NT2/D1 (cell line): ENCODE results near the gene CLEC1B.

Experiments
- DNase-seq: peaks from one replicate; pipeline ENCODE4 v3.0.0-alpha.2; 2011; ENCODE audit warnings: low read depth, low spot score
- H3K27me3 ChIP-seq: 2 replicates; pipeline ENCODE4 v1.6.0; 2011; ENCODE audit warnings: mild to moderate bottlenecking; ENCODE audit not compliant: insufficient read length, insufficient read depth
- H3K36me3 ChIP-seq: 2 replicates; pipeline ENCODE4 v1.6.1; 2011; ENCODE audit warnings: mild to moderate bottlenecking, low read length, mixed read lengths; ENCODE audit not compliant: insufficient read depth, insufficient read length
- H3K4me1 ChIP-seq: 2 replicates; pipeline ENCODE4 v1.5.1; 2011; ENCODE audit not compliant: insufficient read depth, insufficient read length
- H3K4me3 ChIP-seq: 2 replicates; pipeline ENCODE4 v1.5.1; 2011; ENCODE audit warnings: low read depth; ENCODE audit not compliant: insufficient read length
- H3K9ac ChIP-seq: 2 replicates; pipeline ENCODE4 v1.6.0; 2011; ENCODE audit warnings: low read depth; ENCODE audit not compliant: insufficient read length
- H3K9me3 ChIP-seq: 2 replicates; pipeline ENCODE4 v1.5.1; 2011; ENCODE audit warnings: mild to moderate bottlenecking, low read length; ENCODE audit not compliant: insufficient read depth
- SUZ12 ChIP-seq: IDR thresholded peaks from 2 replicates; pipeline ENCODE4 v1.6.1; 2011; ENCODE audit not compliant: insufficient read length, insufficient read depth; ENCODE audit errors: extremely low read depth
- YY1 ChIP-seq: IDR thresholded peaks from 2 replicates; pipeline ENCODE4 v1.6.1; 2011; ENCODE audit not compliant: insufficient read length, insufficient read depth
- ZNF274 ChIP-seq: IDR thresholded peaks from 2 replicates; pipeline ENCODE4 v1.6.1; 2011; ENCODE audit warnings: mild to moderate bottlenecking, low read depth, low read length

CLEC1B gene

GRCh38 chr12:9951026-9951675, 47.8 kb downstream of the CLEC1B start:
- Histone ChIP-seq H3K9me3 (no peaks in the 10 kb centered on the region), H3K27me3 (no peaks in the 10 kb centered on the region), H3K9ac (no peak overlapping the region), H3K4me1 (no peaks in the 10 kb centered on the region), H3K36me3 (no peaks in the 10 kb centered on the region), H3K4me3 (no peak overlapping the region)
- no peak for DNase-seq
- TF ChIP-seq SUZ12, result no peak
- TF ChIP-seq ZNF274, result no peak
- no peak for TF ChIP-seq YY1

- no peaks in the 10 kb centered on the region; the same call in 1 of the 2 replicates for H3K9me3 ChIP-seq
- no peak overlapping the region for H3K9ac ChIP-seq
- no peaks in the 10 kb centered on the region for H3K36me3 ChIP-seq
- no peaks in the 10 kb centered on the region for H3K4me1 ChIP-seq
- no peak overlapping the region for H3K4me3 ChIP-seq
- H3K27me3 ChIP-seq, result no peaks in the 10 kb centered on the region
- no peak for DNase-seq
- TF ChIP-seq YY1, result no peak
- TF ChIP-seq ZNF274, result no peak
- no peak for TF ChIP-seq SUZ12
These were observed 50.2 kb downstream of the CLEC1B start for GRCh38 chr12:9948606-9949296.

GRCh38 chr12:9947674-9948073, 51.2 kb downstream of the CLEC1B start:
- Histone ChIP-seq H3K9me3 (no peaks in the 10 kb centered on the region; the same call in 1 of the 2 replicates), H3K36me3 (no peaks in the 10 kb centered on the region), H3K4me1 (no peaks in the 10 kb centered on the region), H3K27me3 (no peaks in the 10 kb centered on the region), H3K9ac (no peak overlapping the region), H3K4me3 (no peak overlapping the region)
- TF ChIP-seq SUZ12 (no peak), YY1 (no peak), ZNF274 (no peak)
- no peak for DNase-seq

GRCh38 chr12:9944391-9944790, 54.5 kb downstream of the CLEC1B start:
- H3K9me3 ChIP-seq, result no peaks in the 10 kb centered on the region; the same call in 1 of the 2 replicates
- H3K9ac ChIP-seq, result no peak overlapping the region
- H3K36me3 ChIP-seq, result no peaks in the 10 kb centered on the region
- H3K27me3 ChIP-seq, result no peaks in the 10 kb centered on the region
- H3K4me3 ChIP-seq, result no peak overlapping the region
- H3K4me1 ChIP-seq, result no peaks in the 10 kb centered on the region
- DNase-seq, result no peak
- TF ChIP-seq SUZ12, result no peak
- TF ChIP-seq ZNF274, result no peak
- TF ChIP-seq YY1, result no peak

- no peaks in the 10 kb centered on the region for H3K36me3 ChIP-seq
- H3K4me1 ChIP-seq, result no peaks in the 10 kb centered on the region
- DNase-seq, result no peak
- no peak overlapping the region for H3K4me3 ChIP-seq
- TF ChIP-seq ZNF274 (no peak), YY1 (no peak), SUZ12 (no peak)
- H3K9me3 ChIP-seq, result no peaks in the 10 kb centered on the region; the same call in 1 of the 2 replicates
- H3K9ac ChIP-seq, result no peak overlapping the region
- H3K27me3 ChIP-seq, result no peaks in the 10 kb centered on the region
These were observed 55.7 kb downstream of the CLEC1B start for GRCh38 chr12:9943240-9943639.
